GM12874 (cell line): ENCODE data around the gene POLE.
A peak's percentile ranks its signal among the peaks of the same experiment; 100 is the strongest.

Experiments
- CTCF ChIP-seq: IDR thresholded peaks from 2 replicates; pipeline ENCODE4 v1.5.1; 2011; ENCODE audit warnings: low read depth, mild to moderate bottlenecking, control low read depth, low read length, moderate library complexity; ENCODE audit not compliant: insufficient read depth

Gene POLE

GRCh38 chr12:132618683-132619043, 68.5 kb downstream of the POLE start, which contains the start of gene P2RX2:
TSS of gene P2RX2 (plus strand) at chr12:132618776. CDS start at chr12:132618817, 41 bp downstream.
- no peak for TF ChIP-seq CTCF

- no peak for TF ChIP-seq CTCF
Observed at GRCh38 chr12:132617822-132618682, 69.1 kb downstream of the POLE start.

- no peak for TF ChIP-seq CTCF
Observed at GRCh38 chr12:132617135-132617701, 69.9 kb downstream of the POLE start.

GRCh38 chr12:132615579-132616038, 71.5 kb downstream of the POLE start:
- TF ChIP-seq CTCF, result no peak

- peak; percentile 86 for TF ChIP-seq CTCF
Observed at GRCh38 chr12:132614861-132615578, 72.1 kb downstream of the POLE start.

- TF ChIP-seq CTCF, result no peak
Observed at GRCh38 chr12:132614029-132614428, 73.1 kb downstream of the POLE start.

- TF ChIP-seq CTCF, result no peak
Observed at GRCh38 chr12:132611620-132612019, 75.5 kb downstream of the POLE start.
